K562 (cell line): Measurements from ENCODE around the gene MTOR. TPM values are rescaled to one million over a fixed set of nuclear protein-coding genes. Genes with fewer than 3 reads are reported as not detected.

Experiments
- ATAC-seq: fragments of 200-7000 bp; cut with Tn5 transposase; 3 replicates; pipeline ENCODE4 v1.9.1; 2020; ENCODE audit warnings: moderate library complexity
- BruUV-seq: library from RNA; stranded (reverse); fragments of 400-500 nt; replicated peaks from 2 replicates; lab custom pipeline; 2021; lab: Mats Ljungman, UMichigan
- CTCF ChIA-PET: fragments of 300-600 bp; formaldehyde crosslinking; extraction: SDS; loops from one replicate; lab custom pipeline; 2021; ENCODE audit warnings: low intra/inter-chr PET ratio; lab: Yijun Ruan, JAX
- POLR2A ChIA-PET: fragments of 300-600, 350-650 bp; sonication (Branson Sonifier 250); formaldehyde crosslinking; extraction: SDS; loops from one replicate; lab custom pipeline; 2021; ENCODE audit warnings: antibody characterized with exemption, inconsistent platforms; lab: Yijun Ruan, JAX
- DNase-seq, 4 experiments: peaks; one replicate each; pipeline versions ENCODE4 v3.0.0 to v3.0.0-alpha.2; 2011 to 2018; ENCODE audit warnings: low spot score in 3 of 4, mixed read lengths in 3 of 4; ENCODE audit errors: extremely low read depth in 1 of 4
- FAIRE-seq: peaks from 2 replicates; lab custom pipeline; 2011; peaks lifted over from hg19 to GRCh38; lab: Jason Lieb, UNC
- H2AFZ ChIP-seq: 2 replicates; pipeline ENCODE4 v1.6.0; 2011; ENCODE audit warnings: low read depth, low read length, control low read depth, inconsistent platforms
- H3K27ac ChIP-seq: fragments of 200-600 bp; 3 replicates; pipeline ENCODE4 v1.8.0; 2011; ENCODE audit warnings: low read depth, mild to moderate bottlenecking, control low read depth, inconsistent platforms, low read length, moderate library complexity, mixed read lengths; ENCODE audit errors: extremely low read depth
- H3K27me3 ChIP-seq, 2 experiments: fragments of 300-600 bp in 1 of 2; 2 replicates in 1 of 2; 3 replicates in 1 of 2; pipeline versions ENCODE4 v1.6.0 to v1.8.0; 2011; ENCODE audit warnings: inconsistent platforms in 2 of 2, low read length in 2 of 2, mild to moderate bottlenecking in 1 of 2, mixed read lengths in 1 of 2, moderate library complexity in 1 of 2; ENCODE audit not compliant: control insufficient read depth in 2 of 2, insufficient read depth in 2 of 2
- H3K36me3 ChIP-seq: fragments of 300-600 bp; 3 replicates; pipeline ENCODE4 v1.8.0; 2011; ENCODE audit warnings: mild to moderate bottlenecking, low read length, inconsistent platforms; ENCODE audit not compliant: control insufficient read depth, insufficient read depth
- H3K4me1 ChIP-seq, 2 experiments: fragments of 200-600 bp in 1 of 2; replicated peaks in 1 of 2; 2 replicates in 1 of 2; 3 replicates in 1 of 2; pipeline versions ENCODE4 v1.5.1 to v1.8.0; 2011; ENCODE audit warnings: inconsistent platforms in 2 of 2, low read length in 2 of 2, mild to moderate bottlenecking in 1 of 2, mixed read lengths in 1 of 2, moderate library complexity in 1 of 2; ENCODE audit not compliant: control insufficient read depth in 2 of 2, insufficient read depth in 2 of 2
- H3K4me2 ChIP-seq: 2 replicates; pipeline ENCODE4 v1.6.1; 2011; ENCODE audit warnings: low read length, control low read depth, inconsistent platforms, mixed read lengths; ENCODE audit not compliant: insufficient read depth
- H3K4me3 ChIP-seq: fragments of 200-600 bp; sonication (generic), shearing (Covaris generic); 2 replicates; pipeline ENCODE4 v1.5.1; 2016; ENCODE audit warnings: control low read depth, inconsistent platforms
- H3K79me2 ChIP-seq: fragments of 200-600 bp; 3 replicates; pipeline ENCODE4 v1.8.0; 2011; ENCODE audit warnings: low read length, inconsistent platforms; ENCODE audit not compliant: control insufficient read depth, insufficient read depth
- H3K9ac ChIP-seq, 2 experiments: 2 replicates each; pipeline versions ENCODE4 v1.6.0 to v1.6.1; 2011; ENCODE audit warnings: low read depth in 2 of 2, low read length in 2 of 2, control low read depth in 1 of 2, inconsistent platforms in 1 of 2, mild to moderate bottlenecking in 1 of 2, mixed read lengths in 1 of 2; ENCODE audit not compliant: insufficient read depth in 1 of 2
- H3K9me1 ChIP-seq: one replicate; pipeline ENCODE4 v1.6.0; 2011; ENCODE audit warnings: inconsistent platforms, mild to moderate bottlenecking, low read length, moderate library complexity; ENCODE audit not compliant: control insufficient read depth, insufficient read depth
- H3K9me3 ChIP-seq: replicated peaks from 2 replicates; pipeline ENCODE4 v1.5.1; 2011; ENCODE audit warnings: low read depth, low read length, inconsistent platforms; ENCODE audit not compliant: control insufficient read depth, insufficient read depth
- H4K20me1 ChIP-seq: replicated peaks from 2 replicates; pipeline ENCODE4 v1.6.1; 2011; ENCODE audit warnings: low read length, inconsistent platforms, mixed read lengths; ENCODE audit not compliant: control insufficient read depth, insufficient read depth
- KDM5B ChIP-seq: fragments of 200-600 bp; sonication (generic); IDR thresholded peaks from 2 replicates; pipeline ENCODE4 v1.6.1; 2012; ENCODE audit warnings: low read depth, mild to moderate bottlenecking, moderate library complexity, low read length, control low read depth, inconsistent platforms; ENCODE audit not compliant: insufficient replicate concordance
- NCOA2 ChIP-seq, 2 experiments: fragments of 450-650 bp; IDR thresholded peaks; 2 replicates each; pipeline ENCODE4 v1.6.1; 2018; ENCODE audit warnings: mild to moderate bottlenecking in 2 of 2, moderate library complexity in 1 of 2; ENCODE audit not compliant: partially characterized antibody in 2 of 2
- PHF8 ChIP-seq: fragments of 200-600 bp; sonication (generic); IDR thresholded peaks from 2 replicates; pipeline ENCODE4 v1.6.1; 2012; ENCODE audit warnings: mixed run types, mild to moderate bottlenecking, inconsistent platforms, low read length, moderate library complexity, borderline replicate concordance
- RBBP5 ChIP-seq: fragments of 200-600 bp; sonication (generic); IDR thresholded peaks from 2 replicates; pipeline ENCODE4 v1.6.1; 2012; ENCODE audit warnings: borderline replicate concordance, mild to moderate bottlenecking, low read length, control low read depth, inconsistent platforms; ENCODE audit not compliant: insufficient read depth, poor library complexity, severe bottlenecking
- SAFB ChIP-seq: fragments of 200-400 bp; formaldehyde crosslinking; IDR thresholded peaks from 2 replicates; pipeline ENCODE4 v1.6.1; 2017; ENCODE audit warnings: low read depth, low read length, borderline replicate concordance
- XRCC4 ChIP-seq: IDR thresholded peaks from one replicate; pipeline ENCODE4 v1.6.1; 2011; ENCODE audit not compliant: insufficient read depth, insufficient read length; ENCODE audit errors: extremely low read depth
- YY1 ChIP-seq, 3 experiments: IDR thresholded peaks; 2 replicates each; pipeline ENCODE4 v1.6.1; 2011; ENCODE audit warnings: low read length in 2 of 3, mild to moderate bottlenecking in 2 of 3, moderate library complexity in 2 of 3, borderline replicate concordance in 1 of 3, control low read depth in 1 of 3, low read depth in 1 of 3; ENCODE audit not compliant: insufficient read depth in 3 of 3, insufficient replicate concordance in 2 of 3, control insufficient read depth in 1 of 3, insufficient read length in 1 of 3; ENCODE audit errors: extremely low read depth in 1 of 3
- WGBS: fragments of 100-300 bp; shearing (Covaris generic); methylation state at CpG from one replicate; pipeline ENCODE4 v1.1.6; 2016; ENCODE audit warnings: low coverage, mixed read lengths; ENCODE audit not compliant: insufficient coverage; ENCODE audit errors: missing lambda C conversion rate; 5-methylcytosine and 5-hydroxymethylcytosine counted together
- in situ Hi-C: fragments of 300-500 bp; cut with MboI; formaldehyde crosslinking; loops from 4 replicates; pipeline ENCODE4 v1.15.0; 2018; ENCODE audit warnings: inconsistent platforms, mixed read lengths
- intact Hi-C: fragments of 100-400 bp; cut with micrococcal nuclease; formaldehyde crosslinking; loops from 2 replicates; pipeline ENCODE4 v1.14.2; 2022
- polyA plus RNA-seq, 8 experiments: library from polyadenylated mRNA; depleted of rRNA in 4 of 8; stranded (reverse) in 5 of 8; unstranded in 3 of 8; fragments of >200 nt; fragmentation: Nextera tagmentation in 2 of 8; fragmentation: Illumina TruSeq in 1 of 8; extraction: Ambion mirVana in 2 of 8; extraction: Trizol in 1 of 8; gene quantifications; 2 replicates each; pipeline versions ENCODE4 v1.2.1 to v1.2.3, GENCODE V29; 2011 to 2014; ENCODE audit warnings: inconsistent platforms in 1 of 8, missing spikeins in 1 of 8
- total RNA-seq, 7 experiments: library from RNA; depleted of rRNA in 6 of 7; stranded (reverse); fragments of >200 nt in 6 of 7; fragmentation: Illumina TruSeq in 2 of 7; extraction: Trizol in 2 of 7; gene quantifications; 2 replicates each; pipeline versions ENCODE4 v1.2.1 to v1.2.3, GENCODE V29; 2011 to 2021; ENCODE audit warnings: low replicate concordance in 1 of 7

The MTOR gene
- total and polyA plus RNA-seq, 9 of the 15 experiments (the other 6 are each of a cell fraction or from before 2014, with no cell fraction given) = 11.4 to 71.4 (median 52.2) TPM

GRCh38 chr1:11175461-11175860, 86.9 kb downstream of the MTOR start:
- ChIA-PET CTCF (interaction anchor here (0.6 kb wide), 1 partner anchor 751 kb away, joined by 3 read pairs; the partner anchor contains the start of gene KIAA2013), POLR2A (interaction anchor here (2.0 kb wide), 1 partner anchor 12 kb away, joined by 4 read pairs; no protein-coding TSS in a partner anchor)
- FAIRE-seq (no peak), ATAC-seq (no peak), DNase-seq (no peak)
- no peak overlapping the region for H3K4me3 ChIP-seq
- H3K4me2 ChIP-seq = no peak overlapping the region
- TF ChIP-seq RBBP5 (no peak), SAFB (no peak), PHF8 (no peak), NCOA2 (IDR thresholded peaks at IDR 0.05; ENCODE audit: partially characterized antibody in 2 of 2) (no peak), KDM5B (no peak), YY1 (IDR thresholded peaks at IDR 0.05; ENCODE audit: borderline replicate concordance in 1 of 3, control insufficient read depth in 1 of 3, extremely low read depth in 1 of 3, insufficient read depth in 3 of 3, insufficient read length in 1 of 3, insufficient replicate concordance in 2 of 3, low read depth in 1 of 3, low read length in 2 of 3) (no peak), XRCC4 (no peak)
- in situ Hi-C loops = no loop called here
- intact Hi-C loops = no loop called here
- H4K20me1 ChIP-seq = no peaks in the 10 kb centered on the region; the same call in 1 of the 2 replicates
- peaks cover 47% of the 10 kb centered on the region for H3K36me3 ChIP-seq
- H3K79me2 ChIP-seq = no peaks in the 10 kb centered on the region
- H2AFZ ChIP-seq = no peak overlapping the region
- BruUV-seq = no TSS peak
- WGBS = 81% methylated on average over 7 of the region's 10 CpGs
- no peak overlapping the region for H3K9ac ChIP-seq
- peaks cover 0 to 13% of the 10 kb centered on the region in 2 experiments; a peak in 4 of 5 replicates for H3K4me1 ChIP-seq
- no peaks in the 10 kb centered on the region for H3K9me3 ChIP-seq
- H3K27me3 ChIP-seq = no peaks in the 10 kb centered on the region
- H3K27ac ChIP-seq = no peak overlapping the region
- H3K9me1 ChIP-seq = no peaks in the 10 kb centered on the region
